K562 (cell line): ENCODE results near the gene ADM2. TPM values are rescaled to one million over a fixed set of nuclear protein-coding genes. Genes with fewer than 3 reads are reported as not detected.

Experiments used
- ATAC-seq: fragments of 200-7000 bp; cut with Tn5 transposase; 3 replicates; pipeline ENCODE4 v1.9.1; 2020; ENCODE audit warnings: moderate library complexity
- BruUV-seq: library from RNA; stranded (reverse); fragments of 400-500 nt; replicated peaks from 2 replicates; lab custom pipeline; 2021; lab: Mats Ljungman, UMichigan
- CTCF ChIA-PET: fragments of 300-600 bp; formaldehyde crosslinking; extraction: SDS; loops from one replicate; lab custom pipeline; 2021; ENCODE audit warnings: low intra/inter-chr PET ratio; lab: Yijun Ruan, JAX
- POLR2A ChIA-PET: fragments of 300-600, 350-650 bp; sonication (Branson Sonifier 250); formaldehyde crosslinking; extraction: SDS; loops from one replicate; lab custom pipeline; 2021; ENCODE audit warnings: antibody characterized with exemption, inconsistent platforms; lab: Yijun Ruan, JAX
- DNase-seq, 4 experiments: peaks; one replicate each; pipeline versions ENCODE4 v3.0.0 to v3.0.0-alpha.2; 2011 to 2018; ENCODE audit warnings: low spot score in 3 of 4, mixed read lengths in 3 of 4; ENCODE audit errors: extremely low read depth in 1 of 4
- FAIRE-seq: peaks from 2 replicates; lab custom pipeline; 2011; peaks lifted over from hg19 to GRCh38; lab: Jason Lieb, UNC
- H2AFZ ChIP-seq: 2 replicates; pipeline ENCODE4 v1.6.0; 2011; ENCODE audit warnings: low read depth, low read length, control low read depth, inconsistent platforms
- H3K27ac ChIP-seq: fragments of 200-600 bp; 3 replicates; pipeline ENCODE4 v1.8.0; 2011; ENCODE audit warnings: low read depth, mild to moderate bottlenecking, control low read depth, inconsistent platforms, low read length, moderate library complexity, mixed read lengths; ENCODE audit errors: extremely low read depth
- H3K27me3 ChIP-seq, 2 experiments: fragments of 300-600 bp in 1 of 2; 2 replicates in 1 of 2; 3 replicates in 1 of 2; pipeline versions ENCODE4 v1.6.0 to v1.8.0; 2011; ENCODE audit warnings: inconsistent platforms in 2 of 2, low read length in 2 of 2, mild to moderate bottlenecking in 1 of 2, mixed read lengths in 1 of 2, moderate library complexity in 1 of 2; ENCODE audit not compliant: control insufficient read depth in 2 of 2, insufficient read depth in 2 of 2
- H3K36me3 ChIP-seq: fragments of 300-600 bp; 3 replicates; pipeline ENCODE4 v1.8.0; 2011; ENCODE audit warnings: mild to moderate bottlenecking, low read length, inconsistent platforms; ENCODE audit not compliant: control insufficient read depth, insufficient read depth
- H3K4me1 ChIP-seq, 2 experiments: fragments of 200-600 bp in 1 of 2; replicated peaks in 1 of 2; 2 replicates in 1 of 2; 3 replicates in 1 of 2; pipeline versions ENCODE4 v1.5.1 to v1.8.0; 2011; ENCODE audit warnings: inconsistent platforms in 2 of 2, low read length in 2 of 2, mild to moderate bottlenecking in 1 of 2, mixed read lengths in 1 of 2, moderate library complexity in 1 of 2; ENCODE audit not compliant: control insufficient read depth in 2 of 2, insufficient read depth in 2 of 2
- H3K4me2 ChIP-seq: 2 replicates; pipeline ENCODE4 v1.6.1; 2011; ENCODE audit warnings: low read length, control low read depth, inconsistent platforms, mixed read lengths; ENCODE audit not compliant: insufficient read depth
- H3K4me3 ChIP-seq: fragments of 200-600 bp; sonication (generic), shearing (Covaris generic); 2 replicates; pipeline ENCODE4 v1.5.1; 2016; ENCODE audit warnings: control low read depth, inconsistent platforms
- H3K79me2 ChIP-seq: fragments of 200-600 bp; 3 replicates; pipeline ENCODE4 v1.8.0; 2011; ENCODE audit warnings: low read length, inconsistent platforms; ENCODE audit not compliant: control insufficient read depth, insufficient read depth
- H3K9ac ChIP-seq, 2 experiments: 2 replicates each; pipeline versions ENCODE4 v1.6.0 to v1.6.1; 2011; ENCODE audit warnings: low read depth in 2 of 2, low read length in 2 of 2, control low read depth in 1 of 2, inconsistent platforms in 1 of 2, mild to moderate bottlenecking in 1 of 2, mixed read lengths in 1 of 2; ENCODE audit not compliant: insufficient read depth in 1 of 2
- H3K9me1 ChIP-seq: one replicate; pipeline ENCODE4 v1.6.0; 2011; ENCODE audit warnings: inconsistent platforms, mild to moderate bottlenecking, low read length, moderate library complexity; ENCODE audit not compliant: control insufficient read depth, insufficient read depth
- H3K9me3 ChIP-seq: replicated peaks from 2 replicates; pipeline ENCODE4 v1.5.1; 2011; ENCODE audit warnings: low read depth, low read length, inconsistent platforms; ENCODE audit not compliant: control insufficient read depth, insufficient read depth
- H4K20me1 ChIP-seq: replicated peaks from 2 replicates; pipeline ENCODE4 v1.6.1; 2011; ENCODE audit warnings: low read length, inconsistent platforms, mixed read lengths; ENCODE audit not compliant: control insufficient read depth, insufficient read depth
- DACH1 ChIP-seq: fragments of 450-650 bp; IDR thresholded peaks from 2 replicates; pipeline ENCODE4 v1.6.1; 2018; ENCODE audit not compliant: partially characterized antibody
- ELF2 ChIP-seq: fragments of 250-450 bp; sonication (Bioruptor Pico); IDR thresholded peaks from 2 replicates; pipeline ENCODE4 v1.5.0; 2021; ENCODE audit warnings: mild to moderate bottlenecking
- FOXK1 ChIP-seq: sonication (generic); formaldehyde crosslinking; IDR thresholded peaks from 2 replicates; pipeline ENCODE4 v1.8.0; 2022; ENCODE audit warnings: missing genetic modification reagents, mild to moderate bottlenecking, borderline replicate concordance
- JUNB ChIP-seq: fragments of 450-650 bp; formaldehyde crosslinking; conservative IDR thresholded peaks from 2 replicates; pipeline ENCODE4 v1.4.0; 2020; ENCODE audit warnings: mild to moderate bottlenecking
- NR1H2 ChIP-seq: sonication (generic); formaldehyde crosslinking; IDR thresholded peaks from 2 replicates; pipeline ENCODE4 v1.4.0; 2020; ENCODE audit warnings: mild to moderate bottlenecking, missing genetic modification reagents
- PCBP1 ChIP-seq: fragments of 200-400 bp; formaldehyde crosslinking; IDR thresholded peaks from 2 replicates; pipeline ENCODE4 v1.6.1; 2018; ENCODE audit warnings: mild to moderate bottlenecking, low read depth, low read length; ENCODE audit not compliant: poor library complexity, severe bottlenecking
- RFX1 ChIP-seq: fragments of 450-650 bp; IDR thresholded peaks from 2 replicates; pipeline ENCODE4 v1.6.1; 2016; ENCODE audit warnings: mild to moderate bottlenecking, moderate library complexity
- USF1 ChIP-seq: sonication (generic); formaldehyde crosslinking; IDR thresholded peaks from 2 replicates; pipeline ENCODE4 v1.9.0; 2022; ENCODE audit warnings: mild to moderate bottlenecking, missing genetic modification reagents
- ZBTB7A ChIP-seq: IDR thresholded peaks from 2 replicates; pipeline ENCODE4 v1.6.1; 2011; ENCODE audit warnings: low read depth, mild to moderate bottlenecking, low read length, moderate library complexity, borderline replicate concordance; ENCODE audit not compliant: control insufficient read depth
- ZHX1 ChIP-seq: fragments of 150-350 bp; conservative IDR thresholded peaks from 2 replicates; pipeline ENCODE4 v1.6.1; 2014; ENCODE audit warnings: low read length
- ZNF140 ChIP-seq: fragments of 250-450 bp; sonication (Bioruptor Pico); IDR thresholded peaks from 2 replicates; pipeline ENCODE4 v1.8.0; 2021; ENCODE audit warnings: moderate library complexity, mild to moderate bottlenecking, inconsistent platforms
- ZNF239 ChIP-seq: fragments of 250-450 bp; sonication (Bioruptor Pico); IDR thresholded peaks from 2 replicates; pipeline ENCODE4 v1.4.0; 2020; ENCODE audit warnings: mild to moderate bottlenecking
- ZNF583 ChIP-seq: fragments of 250-450 bp; sonication (Bioruptor Pico); IDR thresholded peaks from 2 replicates; pipeline ENCODE4 v1.4.0; 2020
- ZNF655 ChIP-seq: fragments of 250-450 bp; sonication (Bioruptor Pico); IDR thresholded peaks from 2 replicates; pipeline ENCODE4 v1.5.0; 2021
- ZNF707 ChIP-seq: fragments of 250-450 bp; sonication (Bioruptor Pico); conservative IDR thresholded peaks from 2 replicates; pipeline ENCODE4 v1.8.0; 2022; ENCODE audit warnings: inconsistent platforms, mild to moderate bottlenecking, moderate library complexity
- ZNF77 ChIP-seq: fragments of 250-450 bp; sonication (Bioruptor Pico); IDR thresholded peaks from 2 replicates; pipeline ENCODE4 v1.5.0; 2020
- WGBS: fragments of 100-300 bp; shearing (Covaris generic); methylation state at CpG from one replicate; pipeline ENCODE4 v1.1.6; 2016; ENCODE audit warnings: low coverage, mixed read lengths; ENCODE audit not compliant: insufficient coverage; ENCODE audit errors: missing lambda C conversion rate; 5-methylcytosine and 5-hydroxymethylcytosine counted together
- in situ Hi-C: fragments of 300-500 bp; cut with MboI; formaldehyde crosslinking; loops from 4 replicates; pipeline ENCODE4 v1.15.0; 2018; ENCODE audit warnings: inconsistent platforms, mixed read lengths
- intact Hi-C: fragments of 100-400 bp; cut with micrococcal nuclease; formaldehyde crosslinking; loops from 2 replicates; pipeline ENCODE4 v1.14.2; 2022
- polyA plus RNA-seq, 8 experiments: library from polyadenylated mRNA; depleted of rRNA in 4 of 8; stranded (reverse) in 5 of 8; unstranded in 3 of 8; fragments of >200 nt; fragmentation: Nextera tagmentation in 2 of 8; fragmentation: Illumina TruSeq in 1 of 8; extraction: Ambion mirVana in 2 of 8; extraction: Trizol in 1 of 8; gene quantifications; 2 replicates each; pipeline versions ENCODE4 v1.2.1 to v1.2.3, GENCODE V29; 2011 to 2014; ENCODE audit warnings: inconsistent platforms in 1 of 8, missing spikeins in 1 of 8
- total RNA-seq, 7 experiments: library from RNA; depleted of rRNA in 6 of 7; stranded (reverse); fragments of >200 nt in 6 of 7; fragmentation: Illumina TruSeq in 2 of 7; extraction: Trizol in 2 of 7; gene quantifications; 2 replicates each; pipeline versions ENCODE4 v1.2.1 to v1.2.3, GENCODE V29; 2011 to 2021; ENCODE audit warnings: low replicate concordance in 1 of 7

Gene ADM2
- total and polyA plus RNA-seq, 9 of the 15 experiments (the other 6 are each of a cell fraction or from before 2014, with no cell fraction given): 0.11 to 5.1 (median 0.38) TPM

GRCh38 chr22:50525104-50525857 is 43.9 kb downstream of the ADM2 start, which contains the start of gene SCO2 (continued):
- TF ChIP-seq ZHX1 (no peak), NR1H2 (CRISPR knock-in tag) (no peak), ZNF583 (CRISPR knock-in tag) (no peak), ZNF140 (CRISPR knock-in tag) (no peak), RFX1 (no peak), ELF2 (CRISPR knock-in tag) (no peak), ZNF707 (CRISPR knock-in tag) (no peak), DACH1 (no peak)

- Histone ChIP-seq H3K27ac (peak overlapping the region; percentile 89), H3K27me3 (no peaks in the 10 kb centered on the region), H3K36me3 (peaks cover 39% of the 10 kb centered on the region; the same call in 1 of the 3 replicates), H3K4me1 (peaks cover 8 to 69% of the 10 kb centered on the region in 2 experiments; a peak in 4 of 5 replicates), H3K9ac (peak overlapping the region; percentile 86 to 96), H4K20me1 (peaks cover 12% of the 10 kb centered on the region; the same call in 1 of the 2 replicates), H3K9me1 (no peaks in the 10 kb centered on the region), H3K4me2 (peak overlapping the region; percentile 88), H3K4me3 (peak overlapping the region; percentile 71), H3K9me3 (no peaks in the 10 kb centered on the region), H2AFZ (peak overlapping the region; percentile 82), H3K79me2 (peaks cover 34% of the 10 kb centered on the region)
- no CpG with 5 or more reads among the region's 33 CpGs for WGBS
- FAIRE-seq (no peak), DNase-seq (no peak), ATAC-seq (no peak)
- in situ Hi-C loops (no loop called here), intact Hi-C loops (loop anchor here (1.0 to 5.0 kb wide), 2 partner anchors 9 to 37 kb away; partner anchors contain the start of gene SYCE3)
- BruUV-seq: no TSS peak
- ChIA-PET POLR2A (interaction anchor here (0.7 to 5.3 kb wide), 7 partner anchors 11 to 57 kb away, joined by 3 to 65 read pairs (median 5); partner anchors contain the start of genes CHKB, LMF2, NCAPH2 and SYCE3), CTCF (interaction anchor here (1.2 kb wide), 1 partner anchor 50 kb away, joined by 3 read pairs; no protein-coding TSS in a partner anchor)
- TF ChIP-seq ZNF239 (CRISPR knock-in tag) (no peak), ZBTB7A (peak; percentile 87; the same call in 1 of the 2 replicates), JUNB (CRISPR knock-in tag) (no peak), ZNF655 (CRISPR knock-in tag) (no peak), USF1 (CRISPR knock-in tag) (0 out of 2 replicates have a peak, but pooled peaks have one; percentile 2), FOXK1 (CRISPR knock-in tag) (no peak), PCBP1 (no peak), ZNF77 (no peak)
These were observed 44.4 kb downstream of the ADM2 start for GRCh38 chr22:50525858-50526107.
